ENCODE measurements around the gene GNB1L.

GRCh38 chr22:19853058-19853878 is 1.4 kb downstream of the GNB1L start:
- no peak for TF ChIP-seq RAD21 (conservative IDR thresholded peaks at IDR 0.05)
- TF ChIP-seq, protein P1, sequence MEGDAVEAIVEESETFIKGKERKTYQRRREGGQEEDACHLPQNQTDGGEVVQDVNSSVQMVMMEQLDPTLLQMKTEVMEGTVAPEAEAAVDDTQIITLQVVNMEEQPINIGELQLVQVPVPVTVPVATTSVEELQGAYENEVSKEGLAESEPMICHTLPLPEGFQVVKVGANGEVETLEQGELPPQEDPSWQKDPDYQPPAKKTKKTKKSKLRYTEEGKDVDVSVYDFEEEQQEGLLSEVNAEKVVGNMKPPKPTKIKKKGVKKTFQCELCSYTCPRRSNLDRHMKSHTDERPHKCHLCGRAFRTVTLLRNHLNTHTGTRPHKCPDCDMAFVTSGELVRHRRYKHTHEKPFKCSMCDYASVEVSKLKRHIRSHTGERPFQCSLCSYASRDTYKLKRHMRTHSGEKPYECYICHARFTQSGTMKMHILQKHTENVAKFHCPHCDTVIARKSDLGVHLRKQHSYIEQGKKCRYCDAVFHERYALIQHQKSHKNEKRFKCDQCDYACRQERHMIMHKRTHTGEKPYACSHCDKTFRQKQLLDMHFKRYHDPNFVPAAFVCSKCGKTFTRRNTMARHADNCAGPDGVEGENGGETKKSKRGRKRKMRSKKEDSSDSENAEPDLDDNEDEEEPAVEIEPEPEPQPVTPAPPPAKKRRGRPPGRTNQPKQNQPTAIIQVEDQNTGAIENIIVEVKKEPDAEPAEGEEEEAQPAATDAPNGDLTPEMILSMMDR (IDR thresholded peaks at IDR 0.05; ENCODE audit: poor library complexity, severe bottlenecking), result no peak
- no peak for TF ChIP-seq MXI1 (conservative IDR thresholded peaks at IDR 0.05; ENCODE audit: poor library complexity, severe bottlenecking)
- TF ChIP-seq TAF1 (IDR thresholded peaks at IDR 0.05; ENCODE audit: low read depth), result no peak
